Measurements from ENCODE around the gene SERPINE2. TPM values are rescaled to one million over a fixed set of nuclear protein-coding genes. Genes with fewer than 3 reads are reported as not detected.

Gene SERPINE2
- total RNA-seq, 1 donor from 2014 or later = 69.1 TPM

GRCh38 chr2:224031358-224031970 lies 7.6 kb downstream of the SERPINE2 start:
- no peak for TF ChIP-seq CTCF (IDR thresholded peaks at IDR 0.05)
- Mint-ChIP-seq H3K9me3 (ENCODE audit: unreplicated experiment) (no peaks in the 10 kb centered on the region), H3K27ac (ENCODE audit: unreplicated experiment) (no peak overlapping the region), H3K4me3 (ENCODE audit: unreplicated experiment) (no peak overlapping the region), H3K36me3 (ENCODE audit: unreplicated experiment) (no peaks in the 10 kb centered on the region), H3K27me3 (ENCODE audit: unreplicated experiment) (no peaks in the 10 kb centered on the region), H3K4me1 (ENCODE audit: unreplicated experiment) (peaks cover 3% of the 10 kb centered on the region)
- no peak for DNase-seq (ENCODE audit: extremely low spot score, unreplicated experiment)

GRCh38 chr2:224030786-224031185 lies 8.3 kb downstream of the SERPINE2 start:
- no peaks in the 10 kb centered on the region for H3K27me3 Mint-ChIP-seq (ENCODE audit: unreplicated experiment)
- H3K36me3 Mint-ChIP-seq (ENCODE audit: unreplicated experiment) = no peaks in the 10 kb centered on the region
- no peak for DNase-seq (ENCODE audit: extremely low spot score, unreplicated experiment)
- H3K9me3 Mint-ChIP-seq (ENCODE audit: unreplicated experiment) = no peaks in the 10 kb centered on the region
- no peak for TF ChIP-seq CTCF (IDR thresholded peaks at IDR 0.05)
- no peak overlapping the region for H3K4me3 Mint-ChIP-seq (ENCODE audit: unreplicated experiment)
- H3K27ac Mint-ChIP-seq (ENCODE audit: unreplicated experiment) = no peak overlapping the region
- H3K4me1 Mint-ChIP-seq (ENCODE audit: unreplicated experiment) = no peaks in the 10 kb centered on the region

- Mint-ChIP-seq H3K9me3 (ENCODE audit: unreplicated experiment) (no peaks in the 10 kb centered on the region), H3K36me3 (ENCODE audit: unreplicated experiment) (no peaks in the 10 kb centered on the region), H3K27ac (ENCODE audit: unreplicated experiment) (no peak overlapping the region), H3K27me3 (ENCODE audit: unreplicated experiment) (no peaks in the 10 kb centered on the region), H3K4me1 (ENCODE audit: unreplicated experiment) (no peaks in the 10 kb centered on the region), H3K4me3 (ENCODE audit: unreplicated experiment) (no peak overlapping the region)
- DNase-seq (ENCODE audit: extremely low spot score, unreplicated experiment) = no peak
- no peak for TF ChIP-seq CTCF (IDR thresholded peaks at IDR 0.05)
These were observed 9.2 kb downstream of the SERPINE2 start for GRCh38 chr2:224029876-224030275.

GRCh38 chr2:224027931-224028330 lies 11.2 kb downstream of the SERPINE2 start:
- no peaks in the 10 kb centered on the region for H3K4me1 Mint-ChIP-seq (ENCODE audit: unreplicated experiment)
- no peaks in the 10 kb centered on the region for H3K36me3 Mint-ChIP-seq (ENCODE audit: unreplicated experiment)
- H3K27ac Mint-ChIP-seq (ENCODE audit: unreplicated experiment) = no peak overlapping the region
- no peaks in the 10 kb centered on the region for H3K27me3 Mint-ChIP-seq (ENCODE audit: unreplicated experiment)
- H3K4me3 Mint-ChIP-seq (ENCODE audit: unreplicated experiment) = no peak overlapping the region
- no peak for TF ChIP-seq CTCF (IDR thresholded peaks at IDR 0.05)
- no peaks in the 10 kb centered on the region for H3K9me3 Mint-ChIP-seq (ENCODE audit: unreplicated experiment)
- no peak for DNase-seq (ENCODE audit: extremely low spot score, unreplicated experiment)

GRCh38 chr2:224027070-224027469 lies 12.0 kb downstream of the SERPINE2 start:
- DNase-seq (ENCODE audit: extremely low spot score, unreplicated experiment) = no peak
- no peaks in the 10 kb centered on the region for H3K9me3 Mint-ChIP-seq (ENCODE audit: unreplicated experiment)
- no peaks in the 10 kb centered on the region for H3K27me3 Mint-ChIP-seq (ENCODE audit: unreplicated experiment)
- TF ChIP-seq CTCF (IDR thresholded peaks at IDR 0.05) = no peak
- H3K4me1 Mint-ChIP-seq (ENCODE audit: unreplicated experiment) = no peaks in the 10 kb centered on the region
- no peak overlapping the region for H3K4me3 Mint-ChIP-seq (ENCODE audit: unreplicated experiment)
- no peaks in the 10 kb centered on the region for H3K36me3 Mint-ChIP-seq (ENCODE audit: unreplicated experiment)
- H3K27ac Mint-ChIP-seq (ENCODE audit: unreplicated experiment) = no peak overlapping the region

Measured in osteocyte (in vitro differentiated cells).